Ureter (tissue), 1 donor: ENCODE data around the gene MICALL1. TPM values are rescaled to one million over a fixed set of nuclear protein-coding genes. Genes with fewer than 3 reads are reported as not detected.
"Not testable (repeated sequence)": the region's sequence is repeated elsewhere in the genome, so short reads cannot be mapped to it uniquely, and the experiment has no call there.

Experiments
- DNase-seq: peaks from one replicate; pipeline ENCODE4 v3.0.0-alpha.2; 2020; ENCODE audit warnings: low spot score
- total RNA-seq: library from RNA; stranded (reverse); gene quantifications from one replicate; pipeline ENCODE4 v1.2.4, GENCODE V29; 2023
- donor health status: DM: yes; HTN: yes; CAD: no.

The MICALL1 gene
- total RNA-seq, 1 donor from 2014 or later = 80.2 TPM

DNA sequence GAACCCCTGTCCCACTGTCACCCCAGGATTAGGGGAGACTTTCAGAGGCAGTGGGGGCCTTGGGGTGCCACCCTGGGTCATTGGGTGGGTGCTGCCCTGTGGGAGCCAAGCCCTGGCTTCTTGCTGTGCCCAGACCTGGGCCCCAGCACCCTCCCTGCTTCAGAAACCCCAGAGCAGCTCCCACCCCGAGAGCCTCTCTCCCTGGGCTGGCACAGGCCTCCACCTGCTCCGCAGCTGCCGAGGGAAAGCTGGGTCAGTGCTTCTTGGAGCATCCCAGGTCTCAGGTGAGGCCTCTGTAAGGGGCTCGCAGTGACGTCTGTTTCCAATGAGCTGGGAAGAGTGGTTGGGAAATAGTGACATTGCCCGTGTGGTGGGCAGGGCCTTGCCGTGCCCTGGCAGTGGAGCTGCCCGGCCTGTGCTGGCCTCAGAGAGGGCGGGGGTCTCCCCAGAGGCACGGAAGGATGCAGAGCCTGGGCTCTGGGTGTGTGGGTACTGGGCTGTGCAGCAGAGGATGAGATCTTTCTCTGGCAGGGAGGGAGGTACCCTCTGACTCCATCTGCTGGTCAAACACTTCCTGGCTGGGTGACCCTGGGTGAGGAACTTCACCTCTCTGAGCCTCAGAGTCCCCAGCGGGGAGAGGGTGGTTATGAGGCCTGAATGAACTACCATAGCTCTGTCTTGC lies 24.3 kb downstream of the MICALL1 start:
- no peak for DNase-seq

DNA sequence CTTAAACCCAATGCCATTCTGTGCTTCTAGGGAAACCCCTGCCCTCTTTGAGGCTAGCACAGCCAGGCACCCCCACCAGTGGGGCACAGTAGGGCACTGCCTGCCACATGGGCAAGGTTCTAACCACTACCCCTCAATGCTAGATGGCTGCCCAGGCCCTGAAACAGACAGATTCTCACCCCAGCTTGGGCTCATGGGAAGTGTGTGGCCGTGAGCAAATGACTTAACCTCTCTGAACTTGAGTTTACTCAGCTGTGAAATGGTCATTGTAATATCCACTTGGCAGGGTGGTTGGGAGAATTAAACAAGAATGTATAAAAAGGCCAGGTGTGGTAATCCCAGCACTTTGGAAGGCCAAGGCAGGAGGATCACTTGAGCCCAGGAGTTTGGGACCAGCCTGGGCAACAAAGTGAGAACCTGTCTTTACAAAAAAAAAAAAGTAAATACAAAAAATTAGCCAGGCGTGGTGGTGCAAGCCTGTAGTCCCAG lies 24.9 kb downstream of the MICALL1 start:
- DNase-seq = no peak

DNA sequence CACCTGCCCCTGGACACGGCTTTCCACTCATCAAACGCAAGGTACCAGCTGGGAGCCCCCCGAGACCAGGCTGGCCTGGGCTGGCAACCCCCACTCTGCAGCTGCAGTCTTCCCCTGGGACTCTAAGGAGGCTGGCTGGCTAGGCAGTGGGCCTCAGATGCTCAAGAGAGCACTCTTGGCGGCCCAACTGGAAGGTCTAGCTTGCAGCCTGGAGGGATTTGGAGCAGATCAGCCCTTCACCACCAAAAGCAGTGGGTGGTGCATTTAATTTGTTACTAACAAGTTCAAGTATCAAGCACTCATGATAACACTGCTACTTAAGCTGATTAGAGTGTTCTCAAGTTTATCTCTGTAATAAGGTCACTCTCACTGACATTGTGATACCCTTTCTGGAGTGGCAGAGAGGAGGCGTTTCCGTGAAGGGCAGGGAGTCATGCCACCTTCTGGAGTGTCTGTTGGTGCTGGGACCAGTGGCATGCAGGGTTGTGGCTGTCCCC lies 25.8 kb downstream of the MICALL1 start:
- DNase-seq = no peak

DNA sequence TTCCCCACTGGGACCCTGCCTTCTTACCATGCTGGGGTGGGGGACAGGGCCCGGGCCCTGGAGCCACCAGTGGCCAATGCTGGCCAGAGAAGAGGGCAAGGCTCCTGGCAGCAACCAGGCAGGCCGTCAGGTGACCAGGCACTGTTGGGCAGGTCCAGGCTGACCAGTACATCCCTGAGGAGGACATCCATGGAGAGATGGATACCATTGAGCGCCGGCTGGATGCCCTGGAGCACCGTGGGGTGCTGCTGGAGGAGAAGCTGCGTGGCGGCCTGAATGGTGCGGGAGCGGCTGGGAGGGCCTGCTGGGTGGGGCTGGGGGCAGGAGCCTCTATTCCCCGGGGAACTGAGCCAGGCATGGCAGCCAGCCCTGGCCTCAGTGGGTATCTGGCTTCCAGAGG lies 26.3 kb downstream of the MICALL1 start:
- DNase-seq = no peak

DNA sequence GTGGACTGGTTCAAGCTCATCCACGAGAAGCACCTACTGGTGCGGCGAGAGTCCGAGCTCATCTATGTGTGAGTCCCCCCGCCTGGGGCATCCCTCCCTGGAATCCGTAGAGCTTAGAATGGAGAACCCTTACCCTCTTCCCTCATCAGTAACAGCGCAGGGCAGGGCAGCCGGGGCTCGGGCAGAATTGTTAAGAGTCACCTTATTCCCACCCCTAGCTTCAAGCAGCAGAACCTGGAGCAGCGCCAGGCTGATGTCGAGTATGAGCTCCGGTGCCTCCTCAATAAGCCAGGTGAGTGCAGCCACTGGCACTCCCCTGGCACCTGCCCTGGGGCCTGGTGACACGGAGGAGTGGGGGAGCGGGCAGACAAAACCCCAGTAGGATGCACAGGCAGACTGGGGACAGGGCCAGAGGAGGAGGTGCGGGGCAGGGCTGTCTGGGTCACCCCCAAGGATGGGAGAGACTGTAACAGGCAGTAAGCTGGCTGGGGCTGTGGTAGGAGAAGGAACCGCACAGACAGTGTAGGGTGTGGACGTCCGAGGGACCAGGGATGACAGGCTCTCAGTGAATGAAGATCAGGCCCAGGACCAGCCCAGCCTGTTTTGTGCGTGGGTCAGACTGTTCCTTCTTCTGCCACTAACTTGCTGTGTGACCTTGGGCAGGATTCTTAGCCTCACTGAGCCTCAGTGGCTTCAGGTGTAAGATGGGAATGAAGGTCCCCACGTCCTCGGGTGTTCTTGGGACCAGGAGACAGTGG lies 26.9 kb downstream of the MICALL1 start:
- no peak for DNase-seq

DNA sequence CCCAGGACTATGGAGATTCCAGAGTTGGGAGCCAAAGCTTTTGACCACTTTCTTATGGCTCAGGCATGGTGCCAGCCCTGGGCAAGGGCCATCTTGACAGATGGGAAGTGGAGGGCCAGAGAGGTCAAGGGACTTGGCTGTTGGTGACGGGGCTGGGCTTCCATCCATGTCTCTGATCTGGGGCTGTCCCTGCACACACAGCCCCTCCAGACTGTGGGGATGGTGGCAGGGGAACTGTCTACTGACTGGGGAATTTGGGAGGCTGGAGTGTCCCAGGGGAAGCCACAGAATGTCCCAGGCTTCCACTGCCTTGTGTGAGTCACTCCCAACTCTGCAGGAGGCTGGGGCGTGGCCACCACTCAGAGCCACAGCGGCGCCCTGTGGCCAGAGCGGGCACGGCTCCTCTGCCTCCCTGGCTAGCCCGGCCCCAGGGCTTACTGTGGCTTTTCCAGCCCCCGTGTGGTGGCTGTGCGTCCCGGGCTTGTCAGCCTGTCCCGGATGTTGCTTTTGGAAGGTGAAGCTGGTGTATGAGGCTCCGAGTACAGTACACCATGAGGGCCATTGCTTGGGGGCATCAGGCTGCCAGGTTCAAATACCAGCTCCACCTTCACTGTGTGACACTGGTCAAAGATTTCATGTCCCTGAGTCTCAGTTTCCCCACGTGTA lies 27.7 kb downstream of the MICALL1 start:
- peak; percentile 89 for DNase-seq

DNA sequence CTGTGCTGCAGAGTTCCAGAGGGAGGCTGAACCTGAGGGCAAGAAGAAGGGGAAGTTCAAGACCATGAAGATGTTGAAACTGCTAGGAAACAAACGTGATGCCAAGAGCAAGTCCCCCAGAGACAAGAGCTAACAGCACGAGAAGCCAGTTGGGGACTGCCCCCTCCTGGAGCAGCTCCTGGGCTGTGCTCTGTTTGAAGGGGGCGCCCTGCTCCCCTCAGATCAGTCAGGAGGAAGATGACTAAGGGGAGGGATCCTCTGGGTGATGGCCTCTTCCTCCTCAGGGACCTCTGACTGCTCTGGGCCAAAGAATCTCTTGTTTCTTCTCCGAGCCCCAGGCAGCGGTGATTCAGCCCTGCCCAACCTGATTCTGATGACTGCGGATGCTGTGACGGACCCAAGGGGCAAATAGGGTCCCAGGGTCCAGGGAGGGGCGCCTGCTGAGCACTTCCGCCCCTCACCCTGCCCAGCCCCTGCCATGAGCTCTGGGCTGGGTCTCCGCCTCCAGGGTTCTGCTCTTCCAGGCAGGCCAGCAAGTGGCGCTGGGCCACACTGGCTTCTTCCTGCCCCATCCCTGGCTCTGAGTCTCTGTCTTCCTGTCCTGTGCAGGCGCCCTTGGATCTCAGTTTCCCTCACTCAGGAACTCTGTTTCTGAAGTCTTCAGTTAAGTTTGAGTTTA lies 34.7 kb downstream of the MICALL1 start:
- no peak for DNase-seq

DNA sequence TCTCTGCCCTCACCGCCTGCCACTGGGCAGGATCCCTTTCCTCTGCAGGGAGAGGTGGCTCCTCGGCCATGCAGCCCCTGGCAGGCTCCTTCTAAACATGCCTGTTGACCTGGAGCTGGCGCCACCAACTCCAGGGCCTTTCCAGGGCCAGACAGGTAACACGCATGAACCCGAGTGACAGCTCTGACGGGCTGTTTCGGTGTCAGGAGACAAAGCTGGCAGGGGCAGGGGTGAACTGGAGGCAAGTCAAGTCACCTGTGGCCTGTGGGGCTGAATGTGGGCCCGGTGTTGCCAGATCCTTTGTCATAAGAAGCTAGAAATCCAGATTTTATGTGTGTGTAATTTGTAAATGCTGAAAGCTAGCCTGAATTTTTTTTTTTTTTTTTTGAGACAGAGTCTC lies 36.0 kb downstream of the MICALL1 start:
- no peak for DNase-seq

DNA sequence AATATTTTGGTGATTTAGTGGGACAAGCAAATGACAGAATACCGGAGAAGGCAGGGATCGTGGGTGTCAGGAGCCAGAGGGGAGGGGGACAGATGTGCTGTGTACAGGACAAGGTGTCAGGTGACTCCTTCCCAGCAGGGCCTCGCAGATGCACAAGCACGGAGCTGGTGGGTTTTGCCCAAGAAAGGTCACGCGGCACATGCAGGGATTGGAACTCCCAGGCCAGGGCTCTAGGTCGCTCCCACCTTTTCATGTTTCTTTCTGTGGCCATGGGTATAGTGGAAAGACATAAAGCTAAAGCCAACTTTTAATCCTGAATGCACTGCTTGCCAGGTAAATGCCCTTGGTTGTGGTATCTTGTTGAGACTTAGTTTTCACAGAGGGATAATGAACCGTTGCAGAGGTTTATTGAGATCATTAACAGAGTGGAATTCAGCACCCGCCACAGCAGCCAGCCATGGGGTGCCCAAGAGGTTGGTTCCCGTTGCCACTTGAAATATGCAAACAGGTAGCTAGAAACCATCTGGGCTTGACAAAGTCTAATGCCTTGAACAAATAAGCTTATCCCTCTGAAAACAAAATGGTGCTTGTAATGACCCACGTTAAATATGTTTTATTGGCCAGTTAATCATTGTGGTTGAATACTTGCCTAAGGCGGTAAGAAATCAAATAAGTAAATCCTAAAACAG lies 37.2 kb downstream of the MICALL1 start:
- DNase-seq = no peak

DNA sequence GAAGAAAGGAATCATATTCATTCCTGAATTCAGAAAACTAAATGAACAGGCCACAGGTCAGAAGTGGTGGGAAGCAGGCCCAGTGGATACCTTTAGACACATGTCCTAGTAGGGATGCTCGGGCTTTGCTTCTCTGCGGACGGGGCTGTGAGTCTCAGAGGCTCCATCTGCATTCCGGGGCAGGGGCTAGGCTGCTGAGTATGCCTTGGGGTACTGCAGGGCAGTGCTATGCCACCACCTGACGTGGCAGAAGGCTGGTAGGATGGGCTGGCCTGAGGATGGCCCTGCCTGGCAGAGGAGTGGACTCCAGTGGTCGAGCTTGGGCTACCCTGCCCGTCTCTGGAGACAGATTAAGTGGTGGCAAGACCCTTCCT lies 37.7 kb downstream of the MICALL1 start:
- DNase-seq = no peak

DNA sequence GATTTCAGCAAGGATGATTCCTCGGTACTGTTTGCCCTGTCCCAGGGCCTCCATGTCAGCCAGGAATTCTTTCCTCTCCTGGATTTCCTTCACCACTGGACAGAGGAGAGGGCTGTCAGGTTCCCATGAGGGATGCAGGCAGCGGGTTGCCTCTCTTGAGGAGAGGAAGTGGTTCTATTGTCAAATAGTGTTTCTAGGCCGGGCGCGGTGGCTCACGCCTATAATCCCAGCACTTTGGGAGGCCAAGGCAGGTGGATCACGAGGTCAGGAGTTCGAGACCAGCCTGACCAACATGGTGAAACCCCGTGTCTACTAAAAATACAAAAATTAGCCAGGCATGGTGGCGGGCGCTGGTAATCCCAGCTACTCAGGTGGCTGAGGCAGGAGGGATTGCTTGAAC lies 38.3 kb downstream of the MICALL1 start:
- DNase-seq = not testable (repeated sequence)

DNA sequence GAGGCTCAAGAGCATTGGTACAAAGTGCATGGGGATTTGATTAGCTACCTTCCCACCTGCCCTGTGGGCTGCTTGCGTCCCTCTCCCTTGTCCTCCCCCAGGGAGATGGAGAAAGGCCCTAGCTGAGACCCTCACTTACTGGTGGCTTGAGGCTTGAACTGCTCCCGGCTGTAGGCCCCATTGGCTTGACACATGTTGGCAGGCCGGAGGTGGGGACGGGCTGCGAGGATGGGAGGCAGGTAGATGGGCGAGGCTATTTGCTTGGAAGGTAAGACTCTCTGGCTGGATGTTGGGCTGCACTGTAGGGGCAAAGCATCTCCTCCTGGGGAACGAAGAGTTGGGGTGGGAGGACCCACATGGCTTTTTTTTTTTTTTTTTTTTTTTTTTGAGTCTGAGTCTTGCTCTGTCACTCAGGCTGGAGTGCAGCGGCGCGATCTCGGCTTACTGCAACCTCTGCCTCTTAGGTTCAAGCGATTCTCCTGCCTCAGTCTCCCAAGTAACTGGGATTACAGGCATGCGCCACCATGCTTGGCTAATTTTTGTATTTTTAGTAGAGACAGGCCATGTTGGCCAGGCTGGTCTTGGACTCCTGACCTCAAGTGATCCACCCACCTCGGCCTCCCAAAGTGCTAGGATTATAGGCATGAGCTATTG lies 41.2 kb downstream of the MICALL1 start:
- DNase-seq = not testable (repeated sequence)

DNA sequence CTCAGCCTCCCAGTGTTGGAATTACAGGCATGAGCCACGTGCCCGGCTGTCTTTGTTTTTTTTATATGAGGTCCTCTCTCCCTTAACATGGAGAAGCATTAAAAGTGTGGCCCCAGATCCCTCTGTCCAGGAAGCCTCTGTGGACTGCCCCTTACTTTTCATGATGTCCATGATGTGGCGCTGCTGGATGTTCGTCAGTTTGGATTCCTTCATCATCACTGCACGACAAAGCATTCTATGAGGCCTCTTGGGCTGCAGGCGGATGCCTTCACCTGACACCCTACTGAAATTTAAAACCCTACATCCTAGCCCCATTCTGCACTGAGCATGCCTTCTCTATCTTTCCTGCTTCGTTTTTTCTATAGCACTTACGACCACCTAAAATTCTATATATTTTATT lies 45.2 kb downstream of the MICALL1 start:
- DNase-seq = no peak

DNA sequence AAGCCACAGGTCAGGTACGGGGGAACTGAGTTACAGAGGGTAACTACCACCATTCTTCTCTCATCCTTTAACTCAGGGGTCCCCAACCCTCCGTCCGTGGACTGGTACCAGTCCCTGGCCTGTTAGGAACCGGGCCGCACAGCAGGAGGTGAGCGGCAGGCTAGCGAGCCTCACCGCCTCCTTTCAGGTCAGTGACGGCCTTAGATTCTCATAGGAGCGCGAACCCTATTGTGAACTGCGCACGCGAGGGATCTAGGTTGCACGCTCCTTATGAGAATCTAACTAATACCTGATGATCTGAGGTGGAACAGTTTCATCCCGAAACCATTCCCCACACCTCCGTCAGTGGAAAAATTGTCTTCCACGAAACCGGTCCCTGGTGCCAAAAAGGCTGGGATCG lies 46.5 kb downstream of the MICALL1 start:
- not testable (repeated sequence) for DNase-seq

DNA sequence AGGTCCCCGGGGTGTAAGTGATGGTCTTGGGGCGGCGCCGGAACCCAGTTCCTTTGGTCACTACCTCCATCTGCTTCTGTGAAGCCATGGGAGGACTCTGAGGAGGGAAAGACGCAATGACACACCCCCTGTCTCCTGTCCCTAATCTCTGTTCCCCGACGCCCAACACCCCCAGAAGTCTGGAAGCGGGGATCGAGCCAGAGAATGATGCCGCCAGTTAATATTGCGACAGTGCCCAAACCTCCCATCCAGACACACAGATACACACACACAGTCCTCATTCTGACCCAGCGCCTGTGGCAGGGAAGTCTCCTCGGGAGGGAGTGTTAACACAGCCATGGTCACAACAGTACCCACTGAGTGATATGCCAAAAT lies 47.0 kb downstream of the MICALL1 start:
- no peak for DNase-seq

DNA sequence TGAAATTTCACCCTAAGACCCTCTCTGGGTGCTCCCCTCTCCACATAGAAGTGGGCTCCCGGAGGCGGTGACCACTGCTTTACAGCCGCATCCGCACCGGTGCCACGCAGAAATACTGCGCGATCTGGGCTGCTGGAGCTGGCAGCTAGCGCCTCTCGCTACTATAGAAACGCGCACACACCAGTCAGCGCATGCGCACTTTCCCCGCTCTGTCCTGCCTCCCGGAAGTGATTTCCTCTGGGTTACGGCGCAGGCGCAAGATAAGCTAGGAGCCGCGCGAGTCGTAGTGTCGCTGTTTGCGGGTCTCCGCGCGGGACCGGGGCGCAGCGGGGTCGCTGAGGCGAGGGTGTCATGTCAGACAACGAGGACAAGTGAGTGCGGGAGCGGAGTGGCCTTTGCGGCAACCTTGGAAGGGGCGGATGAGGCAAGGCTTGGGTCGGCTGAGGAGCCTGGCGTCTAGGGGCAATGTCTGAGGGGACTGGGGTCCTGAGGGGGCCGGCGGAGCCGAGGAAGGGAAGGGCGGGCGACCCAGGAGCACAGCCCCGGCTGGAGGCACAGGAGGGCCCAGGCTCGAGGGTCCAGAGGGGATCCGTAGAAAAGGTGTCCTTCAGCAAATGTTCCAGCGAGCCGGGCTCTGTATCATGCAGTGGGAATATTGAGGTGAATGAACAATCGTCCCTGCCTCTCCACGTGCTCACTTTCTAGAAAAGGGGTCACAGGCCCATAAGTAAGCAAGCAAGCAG lies 47.5 kb downstream of the MICALL1 start, which contains the start of the genes C22orf23 and POLR2F:
TSS of gene C22orf23 (minus strand) at position 165 of the 743 bp plus-strand sequence. CDS start 452 bp downstream, outside the sequence.
TSS of gene POLR2F (plus strand) at position 263 of the 743 bp plus-strand sequence. CDS start at position 352, 89 bp downstream.
- peak; percentile 95 for DNase-seq

DNA sequence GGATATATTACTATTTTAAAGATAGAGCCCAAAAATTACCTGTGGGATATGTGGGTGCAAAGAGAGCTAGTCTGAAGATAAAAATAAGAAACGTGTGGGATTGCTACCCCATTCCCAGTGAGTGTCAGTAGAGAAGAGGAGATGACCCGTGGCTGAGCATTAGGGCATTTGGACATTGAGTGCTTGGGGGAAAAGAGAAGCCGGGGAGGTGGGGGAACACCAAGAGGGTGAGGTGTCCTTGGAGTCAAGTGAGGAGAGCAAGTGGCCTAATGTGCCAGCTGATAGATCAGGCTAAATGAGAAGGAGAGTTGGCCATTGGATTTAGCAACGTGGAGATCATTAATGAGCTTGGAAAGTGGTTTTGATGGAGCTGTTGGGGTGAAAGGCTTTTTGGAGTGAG lies 48.6 kb downstream of the MICALL1 start:
- no peak for DNase-seq

DNA sequence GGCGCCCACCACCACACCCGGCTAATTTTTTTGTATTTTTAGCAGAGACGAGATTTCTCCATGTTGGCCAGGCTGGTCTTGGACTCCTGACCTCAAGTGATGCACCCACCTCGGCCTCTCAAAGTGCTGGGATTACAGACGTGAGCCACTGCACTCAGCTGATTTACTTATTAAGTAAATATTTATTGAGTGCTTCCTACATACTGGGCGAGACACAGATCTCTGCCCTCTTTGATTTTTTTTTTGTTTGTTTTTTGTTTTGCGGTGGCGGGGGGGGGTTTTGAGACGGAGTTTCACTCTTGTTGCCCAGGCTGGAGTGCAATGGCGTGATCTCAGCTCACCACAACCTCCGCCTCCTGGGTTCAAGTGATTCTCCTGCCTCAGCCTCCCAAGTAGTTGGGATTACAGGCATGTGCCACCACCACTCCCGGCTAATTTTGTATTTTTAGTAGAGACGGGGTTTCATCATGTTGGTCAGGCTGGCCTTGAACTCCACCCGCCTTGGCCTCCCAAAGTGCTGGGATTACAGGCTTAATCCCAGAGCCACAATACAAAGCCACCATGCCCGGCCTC lies 49.8 kb downstream of the MICALL1 start:
- not testable (repeated sequence) for DNase-seq

DNA sequence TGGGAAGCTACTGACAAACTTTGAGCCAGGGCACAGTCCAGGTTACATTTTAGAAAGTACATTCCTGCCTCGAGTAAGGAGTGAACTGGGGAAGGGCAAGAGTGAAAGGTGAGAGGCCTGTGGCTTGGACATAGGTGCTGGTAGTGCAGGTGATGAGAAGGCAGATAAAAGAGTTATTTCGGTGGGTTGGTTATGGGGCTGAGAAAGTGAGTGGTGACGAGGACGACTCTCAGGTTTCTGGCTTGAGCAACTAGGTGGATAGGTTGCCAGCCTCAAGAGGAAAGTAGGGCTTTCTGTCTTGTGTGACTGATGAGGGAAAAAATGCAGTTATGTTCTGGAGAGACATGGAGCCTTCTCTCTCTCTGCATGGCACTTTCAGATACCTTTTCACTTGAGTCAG lies 51.1 kb downstream of the MICALL1 start:
- DNase-seq = no peak
